Measurements from ENCODE around the gene UBAC1. TPM values are rescaled to one million over a fixed set of nuclear protein-coding genes. Genes with fewer than 3 reads are reported as not detected.

The UBAC1 gene
- total RNA-seq, 4 donors from 2014 or later, result 48.6 to 61.4 (median 55.9) TPM

GRCh38 chr9:135962696-135963307, 1.6 kb upstream of the UBAC1 start:
- Histone ChIP-seq H3K27ac (no peak overlapping the region), H3K9me3 (no peaks in the 10 kb centered on the region), H3K4me1 (peaks cover 0 to 41% (median 13%) of the 10 kb centered on the region in 4 donors), H3K27me3 (no peaks in the 10 kb centered on the region), H3K36me3 (no peaks in the 10 kb centered on the region), H3K4me3 (no peak overlapping the region)
- DNase-seq (ENCODE audit: low spot score in 2 of 2), result no peak
- TF ChIP-seq EP300 (IDR thresholded peaks at IDR 0.05) (no peak), POLR2A (IDR thresholded peaks at IDR 0.05) (no peak), CTCF (IDR thresholded peaks at IDR 0.05) (no peak)
- WGBS, 2 donors, result 51 to 58% methylated on average over 11 of the region's 11 CpGs

- 31 to 33% methylated on average over 15 of the region's 15 CpGs for WGBS, 2 donors
- peak overlapping the region in 1 of 4 donors; percentile 99 for H3K4me3 ChIP-seq
- no peak for DNase-seq (ENCODE audit: low spot score in 2 of 2)
Measured at GRCh38 chr9:135961811-135962695, 880 bp upstream of the UBAC1 start.

GRCh38 chr9:135960411-135961276, 529 bp downstream of the UBAC1 start:
- peak overlapping the region; percentile 68 to 95 (median 86) for H3K27ac ChIP-seq
- H3K36me3 ChIP-seq, result no peaks in the 10 kb centered on the region
- H3K9me3 ChIP-seq, result no peaks in the 10 kb centered on the region
- no peaks in the 10 kb centered on the region for H3K27me3 ChIP-seq
- H3K4me3 ChIP-seq, result peak overlapping the region; percentile 56 to 99 (median 88)
- DNase-seq (ENCODE audit: low spot score in 2 of 2), result peak in 1 of 2 donors; percentile 23
- H3K4me1 ChIP-seq, result peaks cover 0 to 34% (median 13%) of the 10 kb centered on the region in 4 donors
- TF ChIP-seq EP300 (IDR thresholded peaks at IDR 0.05), result no peak
- no peak for TF ChIP-seq POLR2A (IDR thresholded peaks at IDR 0.05)
- no peak for TF ChIP-seq CTCF (IDR thresholded peaks at IDR 0.05)
- WGBS, 2 donors, result 0 to 1% methylated on average over 13 to 45 of the region's 74 CpGs

More at GRCh38 chr9:135961811-135962695, 880 bp upstream of the UBAC1 start:
- H3K36me3 ChIP-seq, result no peaks in the 10 kb centered on the region
- peaks cover 0 to 34% (median 13%) of the 10 kb centered on the region in 4 donors for H3K4me1 ChIP-seq
- H3K27me3 ChIP-seq, result no peaks in the 10 kb centered on the region
- TF ChIP-seq CTCF (IDR thresholded peaks at IDR 0.05) (no peak), EP300 (IDR thresholded peaks at IDR 0.05) (no peak), POLR2A (IDR thresholded peaks at IDR 0.05) (no peak)
- peak overlapping the region in 1 of 4 donors; percentile 35 for H3K27ac ChIP-seq
- H3K9me3 ChIP-seq, result no peaks in the 10 kb centered on the region

- Histone ChIP-seq H3K4me3 (peak overlapping the region in 3 of 4 donors; percentile 84 to 99 (median 93)), H3K4me1 (peaks cover 0 to 34% (median 13%) of the 10 kb centered on the region in 4 donors), H3K9me3 (no peaks in the 10 kb centered on the region), H3K27me3 (no peaks in the 10 kb centered on the region), H3K36me3 (peaks cover 0 to 4% (median 0%) of the 10 kb centered on the region in 3 donors), H3K27ac (peak overlapping the region in 3 of 4 donors; percentile 79 to 95 (median 92))
- 39 to 55% methylated on average over 9 of the region's 9 CpGs for WGBS, 2 donors
- TF ChIP-seq POLR2A (IDR thresholded peaks at IDR 0.05) (no peak), CTCF (IDR thresholded peaks at IDR 0.05) (no peak), EP300 (IDR thresholded peaks at IDR 0.05) (no peak)
- no peak for DNase-seq (ENCODE audit: low spot score in 2 of 2)
Measured at GRCh38 chr9:135959814-135960213, 1.4 kb downstream of the UBAC1 start.
